ENCODE results near the gene IQSEC1.

DNA sequence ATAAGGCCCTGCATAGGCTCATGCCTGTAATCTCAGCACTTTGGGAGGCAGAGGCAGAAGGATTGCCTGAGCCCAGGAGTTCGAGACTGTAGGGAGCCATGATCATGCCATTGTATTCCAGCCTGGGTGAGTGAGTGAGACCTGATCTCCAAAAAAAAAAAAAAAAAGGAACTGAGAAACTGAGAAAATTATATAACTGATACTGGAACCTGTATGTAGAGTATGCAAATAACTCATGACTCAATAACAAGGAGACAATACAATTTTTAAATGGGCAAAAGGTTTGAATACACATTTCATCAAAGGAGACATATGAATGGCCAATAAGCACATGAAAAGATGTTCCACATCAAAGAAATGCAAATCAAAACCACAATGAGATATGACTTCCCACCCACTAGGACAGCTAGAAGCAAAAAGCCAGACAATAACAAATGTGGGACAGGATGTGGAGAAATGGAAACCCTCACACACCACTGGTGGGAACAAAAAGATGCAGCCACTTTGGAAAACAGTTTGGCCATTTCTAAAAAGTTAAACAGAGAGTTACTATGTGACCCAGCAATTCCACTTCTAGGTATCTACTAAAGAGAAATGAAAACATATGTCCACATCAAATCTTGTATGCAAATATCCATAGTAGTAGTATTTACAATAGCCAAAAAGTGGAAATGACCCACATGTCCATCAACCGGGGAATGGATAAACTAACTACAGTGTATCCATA, 70.7 kb downstream of the IQSEC1 start:
- TF ChIP-seq, protein P1, sequence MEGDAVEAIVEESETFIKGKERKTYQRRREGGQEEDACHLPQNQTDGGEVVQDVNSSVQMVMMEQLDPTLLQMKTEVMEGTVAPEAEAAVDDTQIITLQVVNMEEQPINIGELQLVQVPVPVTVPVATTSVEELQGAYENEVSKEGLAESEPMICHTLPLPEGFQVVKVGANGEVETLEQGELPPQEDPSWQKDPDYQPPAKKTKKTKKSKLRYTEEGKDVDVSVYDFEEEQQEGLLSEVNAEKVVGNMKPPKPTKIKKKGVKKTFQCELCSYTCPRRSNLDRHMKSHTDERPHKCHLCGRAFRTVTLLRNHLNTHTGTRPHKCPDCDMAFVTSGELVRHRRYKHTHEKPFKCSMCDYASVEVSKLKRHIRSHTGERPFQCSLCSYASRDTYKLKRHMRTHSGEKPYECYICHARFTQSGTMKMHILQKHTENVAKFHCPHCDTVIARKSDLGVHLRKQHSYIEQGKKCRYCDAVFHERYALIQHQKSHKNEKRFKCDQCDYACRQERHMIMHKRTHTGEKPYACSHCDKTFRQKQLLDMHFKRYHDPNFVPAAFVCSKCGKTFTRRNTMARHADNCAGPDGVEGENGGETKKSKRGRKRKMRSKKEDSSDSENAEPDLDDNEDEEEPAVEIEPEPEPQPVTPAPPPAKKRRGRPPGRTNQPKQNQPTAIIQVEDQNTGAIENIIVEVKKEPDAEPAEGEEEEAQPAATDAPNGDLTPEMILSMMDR (IDR thresholded peaks at IDR 0.05; ENCODE audit: poor library complexity): no peak
- TF ChIP-seq EZH2 (IDR thresholded peaks at IDR 0.05; ENCODE audit: borderline replicate concordance): no peak
- no peak for TF ChIP-seq EZH2phosphoT487 (IDR thresholded peaks at IDR 0.05; ENCODE audit: low read depth, severe bottlenecking, unreplicated experiment)

Measured in hepatocyte (in vitro differentiated cells).